ENCODE results near the gene MYBPH. TPM values are rescaled to one million over a fixed set of nuclear protein-coding genes. Genes with fewer than 3 reads are reported as not detected.

The MYBPH gene
- total RNA-seq, 4 donors from 2014 or later = 0.37 TPM; not detected in 3

- ATAC-seq (ENCODE audit: low FRiP score) = peak; percentile 25
Observed at GRCh38 chr1:203186091-203186445, 10.4 kb upstream of the MYBPH start.

GRCh38 chr1:203185585-203185984 is 10.0 kb upstream of the MYBPH start:
- DNase-seq (ENCODE audit: low spot score) = no peak
- no peak for ATAC-seq (ENCODE audit: low FRiP score)

More at GRCh38 chr1:203186091-203186445, 10.4 kb upstream of the MYBPH start:
- TF ChIP-seq CTCF (IDR thresholded peaks at IDR 0.05) = no peak
- DNase-seq (ENCODE audit: low spot score) = no peak

GRCh38 chr1:203185061-203185461 is 9.4 kb upstream of the MYBPH start:
- DNase-seq (ENCODE audit: low spot score) = no peak
- ATAC-seq (ENCODE audit: low FRiP score) = no peak
- no peak for TF ChIP-seq CTCF (IDR thresholded peaks at IDR 0.05)

More at GRCh38 chr1:203185585-203185984, 10.0 kb upstream of the MYBPH start:
- TF ChIP-seq CTCF (IDR thresholded peaks at IDR 0.05) = no peak

GRCh38 chr1:203184467-203184866 is 8.8 kb upstream of the MYBPH start:
- TF ChIP-seq CTCF (IDR thresholded peaks at IDR 0.05) = no peak
- no peak for ATAC-seq (ENCODE audit: low FRiP score)
- DNase-seq (ENCODE audit: low spot score) = no peak

GRCh38 chr1:203183828-203184227 is 8.2 kb upstream of the MYBPH start:
- no peak for ATAC-seq (ENCODE audit: low FRiP score)
- no peak for TF ChIP-seq CTCF (IDR thresholded peaks at IDR 0.05)
- no peak for DNase-seq (ENCODE audit: low spot score)

- DNase-seq (ENCODE audit: low spot score) (no peak), ATAC-seq (ENCODE audit: low FRiP score) (no peak)
- TF ChIP-seq CTCF (IDR thresholded peaks at IDR 0.05) = no peak
Observed at GRCh38 chr1:203182387-203182953, 6.8 kb upstream of the MYBPH start.

GRCh38 chr1:203181586-203182386 is 6.2 kb upstream of the MYBPH start:
- no peak for TF ChIP-seq CTCF (IDR thresholded peaks at IDR 0.05)
- ATAC-seq (ENCODE audit: low FRiP score) (no peak), DNase-seq (ENCODE audit: low spot score) (no peak)
